NB4 (cell line): ENCODE data around the gene LAMA1.

Experiments
- TF ChIP-seq, protein P1 (sequence below): IDR thresholded peaks from 2 replicates; pipeline ENCODE4 v1.6.1; 2011; ENCODE audit warnings: low read depth, low read length
- TF ChIP-seq, protein P2 (sequence below): IDR thresholded peaks from one replicate; pipeline ENCODE4 v1.5.1; 2012; ENCODE audit warnings: low read depth, low read length

DNA sequence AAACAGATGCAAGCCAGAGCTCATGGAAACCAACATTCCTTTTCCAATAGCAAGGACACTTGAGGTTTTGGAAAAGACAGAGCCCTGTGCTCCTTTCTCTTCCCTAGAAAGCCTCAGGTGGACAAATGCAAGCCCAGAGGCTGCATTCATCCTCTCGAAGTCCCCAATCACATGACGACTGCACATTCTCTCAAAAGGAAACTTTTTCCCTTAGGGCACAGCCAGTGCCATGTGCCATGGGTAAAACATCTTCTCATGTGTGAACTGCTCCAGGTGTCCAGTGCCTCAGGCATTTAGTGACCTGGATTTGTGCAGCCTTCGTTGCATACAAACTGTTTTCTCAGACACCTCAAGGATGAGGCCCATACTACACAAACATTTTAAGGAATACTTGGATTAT is 140.7 kb downstream of the LAMA1 start:
- TF ChIP-seq, protein P1, sequence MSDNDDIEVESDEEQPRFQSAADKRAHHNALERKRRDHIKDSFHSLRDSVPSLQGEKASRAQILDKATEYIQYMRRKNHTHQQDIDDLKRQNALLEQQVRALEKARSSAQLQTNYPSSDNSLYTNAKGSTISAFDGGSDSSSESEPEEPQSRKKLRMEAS = no peak
- TF ChIP-seq, protein P2, sequence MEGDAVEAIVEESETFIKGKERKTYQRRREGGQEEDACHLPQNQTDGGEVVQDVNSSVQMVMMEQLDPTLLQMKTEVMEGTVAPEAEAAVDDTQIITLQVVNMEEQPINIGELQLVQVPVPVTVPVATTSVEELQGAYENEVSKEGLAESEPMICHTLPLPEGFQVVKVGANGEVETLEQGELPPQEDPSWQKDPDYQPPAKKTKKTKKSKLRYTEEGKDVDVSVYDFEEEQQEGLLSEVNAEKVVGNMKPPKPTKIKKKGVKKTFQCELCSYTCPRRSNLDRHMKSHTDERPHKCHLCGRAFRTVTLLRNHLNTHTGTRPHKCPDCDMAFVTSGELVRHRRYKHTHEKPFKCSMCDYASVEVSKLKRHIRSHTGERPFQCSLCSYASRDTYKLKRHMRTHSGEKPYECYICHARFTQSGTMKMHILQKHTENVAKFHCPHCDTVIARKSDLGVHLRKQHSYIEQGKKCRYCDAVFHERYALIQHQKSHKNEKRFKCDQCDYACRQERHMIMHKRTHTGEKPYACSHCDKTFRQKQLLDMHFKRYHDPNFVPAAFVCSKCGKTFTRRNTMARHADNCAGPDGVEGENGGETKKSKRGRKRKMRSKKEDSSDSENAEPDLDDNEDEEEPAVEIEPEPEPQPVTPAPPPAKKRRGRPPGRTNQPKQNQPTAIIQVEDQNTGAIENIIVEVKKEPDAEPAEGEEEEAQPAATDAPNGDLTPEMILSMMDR = no peak
